A673 (cell line): Measurements from ENCODE around the gene NACC2. TPM values are rescaled to one million over a fixed set of nuclear protein-coding genes. Genes with fewer than 3 reads are reported as not detected.

Experiments used
- BruUV-seq: library from RNA; stranded (reverse); fragments of 400-500 nt; replicated peaks from 2 replicates; lab custom pipeline; 2021; lab: Mats Ljungman, UMichigan
- CTCF ChIA-PET: fragments of 300-600 bp; sonication (Branson Sonifier 250); formaldehyde crosslinking; loops from one replicate; lab custom pipeline; 2022; ENCODE audit warnings: antibody characterized with exemption; lab: Charles Lee
- POLR2A ChIA-PET: fragments of 300-600 bp; sonication (Branson Sonifier 250); formaldehyde crosslinking; loops from one replicate; lab custom pipeline; 2022; ENCODE audit warnings: antibody characterized with exemption; ENCODE audit not compliant: low non-redundant PET; lab: Charles Lee
- DNase-seq: peaks from one replicate; pipeline ENCODE4 v3.0.0-alpha.2; 2015; ENCODE audit warnings: low spot score
- H3K27ac ChIP-seq: fragments of 200-600 bp; sonication (generic); 2 replicates; pipeline ENCODE4 v1.5.1; 2016; ENCODE audit warnings: mixed run types, low read depth, mild to moderate bottlenecking, mixed read lengths, antibody characterized with exemption, low read length; ENCODE audit not compliant: poor library complexity, severe bottlenecking
- H3K27me3 ChIP-seq: fragments of 200-600 bp; sonication (generic); replicated peaks from 2 replicates; pipeline ENCODE4 v1.6.1; 2017; ENCODE audit warnings: mixed run types, low read depth, mild to moderate bottlenecking, mixed read lengths, antibody characterized with exemption, low read length; ENCODE audit not compliant: insufficient read depth, poor library complexity
- H3K36me3 ChIP-seq: fragments of 200-600 bp; sonication (generic); 2 replicates; pipeline ENCODE4 v1.6.1; 2016; ENCODE audit warnings: mixed run types, mild to moderate bottlenecking, mixed read lengths, antibody characterized with exemption, low read length; ENCODE audit not compliant: insufficient read depth, poor library complexity, severe bottlenecking
- H3K4me1 ChIP-seq: fragments of 200-600 bp; sonication (generic); 2 replicates; pipeline ENCODE4 v1.6.1; 2017; ENCODE audit warnings: mixed run types, mild to moderate bottlenecking, mixed read lengths, antibody characterized with exemption, low read length; ENCODE audit not compliant: insufficient read depth, poor library complexity, severe bottlenecking
- H3K4me3 ChIP-seq: fragments of 200-600 bp; sonication (generic); 2 replicates; pipeline ENCODE4 v1.5.1; 2016; ENCODE audit warnings: low read depth, mixed run types, mild to moderate bottlenecking, mixed read lengths, low read length; ENCODE audit not compliant: poor library complexity, severe bottlenecking
- H3K9me3 ChIP-seq: fragments of 200-600 bp; sonication (generic); 2 replicates; pipeline ENCODE4 v1.6.1; 2016; ENCODE audit warnings: mixed run types, low read depth, mild to moderate bottlenecking, mixed read lengths, antibody characterized with exemption, low read length; ENCODE audit not compliant: poor library complexity, severe bottlenecking
- CTCF ChIP-seq: fragments of 300-800, 200-600 bp; sonication (generic); conservative IDR thresholded peaks from 2 replicates; pipeline ENCODE4 v1.5.1; 2017; ENCODE audit warnings: low read depth, mild to moderate bottlenecking, antibody characterized with exemption, low read length, moderate library complexity, mixed read lengths
- EZH2 ChIP-seq: fragments of 200-600 bp; sonication (generic); IDR thresholded peaks from 2 replicates; pipeline ENCODE4 v1.6.1; 2017; ENCODE audit warnings: borderline replicate concordance, low read depth, mild to moderate bottlenecking, mixed read lengths, antibody characterized with exemption, low read length; ENCODE audit not compliant: poor library complexity, severe bottlenecking
- intact Hi-C: fragments of 100-400 bp; cut with micrococcal nuclease; formaldehyde crosslinking; loops from one replicate; pipeline ENCODE4 v1.10.0; 2022; ENCODE audit not compliant: unreplicated experiment
- total RNA-seq: library from RNA; stranded (reverse); gene quantifications from 2 replicates; pipeline ENCODE4 v1.2.3, GENCODE V29; 2021

The NACC2 gene
- total RNA-seq, 1 experiment from 2014 or later, result 19.5 TPM

GRCh38 chr9:135973277-135974219, 121.5 kb downstream of the NACC2 start:
- Histone ChIP-seq H3K4me1 (peaks cover 64% of the 10 kb centered on the region), H3K9me3 (no peaks in the 10 kb centered on the region), H3K27me3 (no peaks in the 10 kb centered on the region), H3K36me3 (no peaks in the 10 kb centered on the region), H3K4me3 (no peak overlapping the region), H3K27ac (peak overlapping the region; percentile 48)
- DNase-seq, result peak; percentile 64
- CTCF ChIA-PET, result interaction anchor here (1.0 kb wide), 1 partner anchor 12 kb away, joined by 3 read pairs; no protein-coding TSS in a partner anchor
- BruUV-seq, result no TSS peak
- TF ChIP-seq EZH2 (no peak), CTCF (no peak)
- POLR2A ChIA-PET, result no interaction called here
- intact Hi-C loops, result no loop called here

DNA sequence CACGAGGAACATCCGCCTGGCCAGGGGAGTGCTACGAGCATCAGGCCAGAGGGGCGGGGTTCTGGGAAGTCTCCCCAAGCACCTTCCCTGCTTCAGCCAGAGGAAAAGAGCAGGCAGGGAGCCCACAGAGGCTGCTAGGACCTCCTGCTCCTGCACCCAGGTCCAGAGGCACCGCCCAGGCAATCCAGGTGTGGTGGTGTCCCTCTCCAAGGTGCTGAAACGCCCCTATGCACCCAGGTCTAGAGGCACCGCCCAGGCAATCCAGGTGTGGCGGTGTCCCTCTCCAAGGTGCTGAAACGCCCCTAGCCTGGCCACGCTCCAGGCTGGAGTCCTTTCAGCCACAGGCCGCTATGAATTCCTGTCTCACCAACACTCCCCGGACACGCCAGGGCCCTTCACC, 123.2 kb downstream of the NACC2 start:
- H3K9me3 ChIP-seq, result no peaks in the 10 kb centered on the region
- H3K4me1 ChIP-seq, result peaks cover 71% of the 10 kb centered on the region
- no peak for TF ChIP-seq EZH2
- TF ChIP-seq CTCF, result no peak
- H3K27me3 ChIP-seq, result no peaks in the 10 kb centered on the region
- POLR2A ChIA-PET, result no interaction called here
- no peak overlapping the region for H3K4me3 ChIP-seq
- no TSS peak for BruUV-seq
- intact Hi-C loops, result no loop called here
- H3K36me3 ChIP-seq, result no peaks in the 10 kb centered on the region
- CTCF ChIA-PET, result no interaction called here
- DNase-seq, result no peak
- peak overlapping the region; percentile 98 for H3K27ac ChIP-seq

- Histone ChIP-seq H3K4me3 (no peak overlapping the region), H3K27ac (peak overlapping the region; percentile 98), H3K9me3 (no peaks in the 10 kb centered on the region), H3K4me1 (peaks cover 64% of the 10 kb centered on the region), H3K36me3 (no peaks in the 10 kb centered on the region), H3K27me3 (no peaks in the 10 kb centered on the region)
- TF ChIP-seq EZH2, result no peak
- no peak for TF ChIP-seq CTCF
- BruUV-seq, result no TSS peak
- intact Hi-C loops, result no loop called here
- ChIA-PET CTCF (no interaction called here), POLR2A (no interaction called here)
- DNase-seq, result peak; percentile 79
These were observed 123.8 kb downstream of the NACC2 start for GRCh38 chr9:135971111-135971766.
